ENCODE results near the gene PHF20. TPM values are rescaled to one million over a fixed set of nuclear protein-coding genes. Genes with fewer than 3 reads are reported as not detected.

Gene PHF20
- total and polyA plus RNA-seq, 2 of the 13 experiments (the other 11 are each of a cell fraction or from before 2014, with no cell fraction given): 22.8 to 34.1 TPM

- TF ChIP-seq ZBTB43 (CRISPR knock-in tag; conservative IDR thresholded peaks at IDR 0.05): no peak
- TF ChIP-seq ZNF883 (CRISPR knock-in tag; IDR thresholded peaks at IDR 0.05; ENCODE audit: not compliant biosample characterization): no peak
- TF ChIP-seq ZMYM3 (CRISPR knock-in tag; IDR thresholded peaks at IDR 0.05): no peak
- no peak; the same call in 1 of the 2 replicates for TF ChIP-seq ZKSCAN8 (CRISPR knock-in tag; IDR thresholded peaks at IDR 0.05; ENCODE audit: borderline replicate concordance)
- no peak for TF ChIP-seq ZNF10 (CRISPR knock-in tag; IDR thresholded peaks at IDR 0.05; ENCODE audit: borderline replicate concordance, low read depth)
- no peak for TF ChIP-seq POGK (CRISPR knock-in tag; conservative IDR thresholded peaks at IDR 0.05)
- no peak for TF ChIP-seq ZBTB10 (CRISPR knock-in tag; IDR thresholded peaks at IDR 0.05; ENCODE audit: borderline replicate concordance)
- TF ChIP-seq SMAD9 (CRISPR knock-in tag; IDR thresholded peaks at IDR 0.05): no peak
- no peak for TF ChIP-seq PTBP1 (IDR thresholded peaks at IDR 0.05; ENCODE audit: low read depth, low read length, poor library complexity, severe bottlenecking)
- no peak for TF ChIP-seq ZNF75D (CRISPR knock-in tag; IDR thresholded peaks at IDR 0.05; ENCODE audit: borderline replicate concordance)
- TF ChIP-seq ZNF891 (CRISPR knock-in tag; IDR thresholded peaks at IDR 0.05): no peak
- TF ChIP-seq TERF1 (CRISPR knock-in tag; IDR thresholded peaks at IDR 0.05): no peak
- TF ChIP-seq RORA (CRISPR knock-in tag; IDR thresholded peaks at IDR 0.05): no peak
- no peak; the same call in none of the 2 replicates for TF ChIP-seq ZBTB8A (CRISPR knock-in tag; IDR thresholded peaks at IDR 0.05; ENCODE audit: borderline replicate concordance, low read depth)
- TF ChIP-seq CCDC6 (CRISPR knock-in tag; IDR thresholded peaks at IDR 0.05): no peak
- TF ChIP-seq STAG1 (CRISPR knock-in tag; IDR thresholded peaks at IDR 0.05): no peak
- TF ChIP-seq ZNF496 (CRISPR knock-in tag; IDR thresholded peaks at IDR 0.05; ENCODE audit: insufficient replicate concordance): no peak
- no peak for TF ChIP-seq ZSCAN12 (CRISPR knock-in tag; IDR thresholded peaks at IDR 0.05)
- no peak; the same call in 1 of the 2 replicates for TF ChIP-seq RAD51 (IDR thresholded peaks at IDR 0.05; ENCODE audit: borderline replicate concordance)
Observed at GRCh38 chr20:35742741-35743523, 28.9 kb upstream of the PHF20 start (continued).
